GM12878 (cell line): ENCODE measurements around the gene ARHGAP15. TPM values are rescaled to one million over a fixed set of nuclear protein-coding genes. Genes with fewer than 3 reads are reported as not detected.

ENCODE experiments used
- CBX5 ChIP-seq: sonication (generic); IDR thresholded peaks from 2 replicates; pipeline ENCODE4 v1.6.1; 2016; ENCODE audit warnings: low read depth, moderate library complexity, mild to moderate bottlenecking, inconsistent platforms
- CREM ChIP-seq: IDR thresholded peaks from 2 replicates; pipeline ENCODE4 v1.6.1; 2014; ENCODE audit warnings: antibody characterized with exemption, low read depth
- DPF2 ChIP-seq: fragments of 450-650 bp; IDR thresholded peaks from 2 replicates; pipeline ENCODE4 v1.6.1; 2017; ENCODE audit warnings: mild to moderate bottlenecking
- MYC ChIP-seq: IDR thresholded peaks from 2 replicates; pipeline ENCODE4 v1.6.1; 2011; ENCODE audit warnings: mild to moderate bottlenecking, low read length, moderate library complexity, inconsistent platforms; ENCODE audit not compliant: insufficient read depth, insufficient replicate concordance, insufficient read length, severe bottlenecking
- RELA ChIP-seq: fragments of 450-650 bp; IDR thresholded peaks from 2 replicates; pipeline ENCODE4 v1.8.0; 2014; ENCODE audit warnings: borderline replicate concordance; ENCODE audit not compliant: partially characterized antibody
- SPI1 ChIP-seq: IDR thresholded peaks from 2 replicates; pipeline ENCODE4 v1.6.1; 2011; ENCODE audit warnings: low read depth, mild to moderate bottlenecking, low read length, moderate library complexity, borderline replicate concordance; ENCODE audit not compliant: insufficient read depth
- TCF3 ChIP-seq: IDR thresholded peaks from 2 replicates; pipeline ENCODE4 v1.6.1; 2012; ENCODE audit warnings: low read depth, mild to moderate bottlenecking, low read length, borderline replicate concordance; ENCODE audit not compliant: insufficient read depth
- YBX1 ChIP-seq: fragments of 450-650 bp; IDR thresholded peaks from 2 replicates; pipeline ENCODE4 v1.6.1; 2016; ENCODE audit warnings: antibody characterized with exemption
- ZBTB40 ChIP-seq: fragments of 450-650 bp; IDR thresholded peaks from 2 replicates; pipeline ENCODE4 v1.6.1; 2016; ENCODE audit warnings: mild to moderate bottlenecking, moderate library complexity, borderline replicate concordance
- ZZZ3 ChIP-seq: IDR thresholded peaks from 2 replicates; pipeline ENCODE4 v1.6.1; 2011; ENCODE audit warnings: low read depth; ENCODE audit not compliant: control insufficient read depth, insufficient read length
- polyA plus RNA-seq, 11 experiments: library from polyadenylated mRNA; depleted of rRNA in 4 of 11; unstranded in 6 of 11; stranded (reverse) in 5 of 11; fragments of >200 nt; fragmentation: Nextera tagmentation in 4 of 11; fragmentation: Illumina TruSeq in 1 of 11; extraction: Ambion mirVana in 4 of 11; extraction: Trizol in 1 of 11; gene quantifications; 1 replicate in 1 of 11; 2 replicates in 10 of 11; pipeline versions ENCODE4 v1.2.1 to v1.2.3, GENCODE V29; 2011 to 2016; ENCODE audit warnings: inconsistent platforms in 2 of 11, missing spikeins in 2 of 11, low read depth in 1 of 11
- total RNA-seq, 4 experiments: library from RNA; depleted of rRNA in 3 of 4; stranded (reverse); fragments of >200 nt in 3 of 4; fragmentation: Illumina TruSeq in 1 of 4; extraction: Trizol in 1 of 4; gene quantifications; 2 replicates each; pipeline versions ENCODE4 v1.2.1 to v1.2.3, GENCODE V29; 2013 to 2021

ARHGAP15 gene
- total and polyA plus RNA-seq, 10 of the 15 experiments (the other 5 are each of a cell fraction or from before 2014, with no cell fraction given), result 38.0 to 92.6 (median 66.7) TPM

- TF ChIP-seq ZZZ3, result no peak
- no peak for TF ChIP-seq ZBTB40
- no peak for TF ChIP-seq SPI1
- no peak for TF ChIP-seq CREM
- TF ChIP-seq RELA, result no peak
- TF ChIP-seq DPF2, result no peak
- TF ChIP-seq TCF3, result no peak
- no peak for TF ChIP-seq MYC
- TF ChIP-seq CBX5, result no peak
- TF ChIP-seq YBX1, result no peak
Observed at GRCh38 chr2:143230506-143231253, 101.5 kb downstream of the ARHGAP15 start (continued).
